Measurements from ENCODE around the gene MBLAC2.
A peak's percentile ranks its signal among the peaks of the same experiment; 100 is the strongest.

The MBLAC2 gene

DNA sequence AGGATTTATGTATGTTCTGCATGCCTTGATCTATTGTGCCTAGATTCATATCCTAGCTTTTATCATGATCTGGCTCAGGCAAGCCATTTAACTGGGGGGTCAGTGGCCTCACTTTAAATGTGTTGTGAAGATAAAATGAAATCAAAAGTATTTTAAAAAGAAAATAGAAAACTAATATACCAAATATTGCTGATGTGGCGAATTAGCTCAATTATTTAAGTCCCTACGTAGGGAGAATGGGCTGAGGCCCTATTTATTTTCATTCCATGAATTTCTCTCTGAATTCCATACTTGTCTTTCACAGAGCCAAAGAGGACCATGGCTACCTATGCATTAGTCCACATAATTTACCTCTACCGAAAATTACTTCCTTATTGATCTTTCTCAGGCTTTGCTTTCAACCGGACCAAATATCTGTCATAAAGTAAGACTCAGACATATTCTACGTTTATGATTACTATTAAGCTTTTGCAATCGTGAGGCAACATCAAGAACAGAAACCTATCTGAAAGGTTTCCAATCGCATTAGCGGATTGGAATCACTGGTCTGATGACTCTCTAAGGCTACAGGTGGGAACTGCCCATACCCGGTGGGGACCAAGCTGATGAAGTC lies 1.7 kb downstream of the MBLAC2 start:
- no peak for DNase-seq (ENCODE audit: extremely low read depth in 1 of 2, low read depth in 1 of 2)

DNA sequence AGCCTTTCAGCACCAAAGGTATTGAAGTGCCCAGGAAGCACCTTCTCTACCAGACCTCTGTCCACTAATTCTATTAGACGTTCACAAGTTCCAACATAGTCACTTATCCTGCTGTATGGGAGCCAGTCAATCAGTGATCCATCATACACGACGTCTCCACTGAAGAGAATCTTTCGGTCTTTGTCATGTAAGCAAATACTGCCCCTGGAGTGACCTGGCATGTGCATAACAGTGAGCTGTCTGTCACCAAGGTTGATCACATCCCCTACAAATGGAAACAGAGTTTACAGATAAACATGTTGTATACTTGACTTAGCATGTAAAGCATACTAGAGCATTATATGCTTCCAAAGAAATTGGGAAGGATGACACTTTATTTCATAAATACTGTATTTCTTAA lies 13.3 kb downstream of the MBLAC2 start:
- no peak for DNase-seq (ENCODE audit: extremely low read depth in 1 of 2, low read depth in 1 of 2)

DNA sequence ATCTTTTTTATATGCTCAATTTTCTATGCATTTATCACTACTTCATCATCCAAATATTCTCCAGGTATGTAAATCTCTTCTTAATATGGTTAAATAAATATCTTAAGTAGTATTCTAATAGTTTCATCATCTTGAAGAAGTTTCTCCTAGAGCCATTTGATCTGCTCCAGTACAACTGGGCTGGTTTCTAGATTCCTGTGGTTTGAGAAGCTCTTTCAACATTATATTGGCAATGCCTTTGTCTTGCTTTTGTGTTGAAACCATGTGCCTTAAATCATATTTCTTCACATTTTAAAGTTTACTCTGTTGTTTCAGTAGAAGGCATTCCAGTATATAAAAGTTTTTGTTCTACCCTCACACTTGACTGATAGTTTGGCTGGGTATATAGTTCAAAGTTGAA lies 27.6 kb downstream of the MBLAC2 start:
- no peak for DNase-seq (ENCODE audit: extremely low read depth in 1 of 2, low read depth in 1 of 2)

DNA sequence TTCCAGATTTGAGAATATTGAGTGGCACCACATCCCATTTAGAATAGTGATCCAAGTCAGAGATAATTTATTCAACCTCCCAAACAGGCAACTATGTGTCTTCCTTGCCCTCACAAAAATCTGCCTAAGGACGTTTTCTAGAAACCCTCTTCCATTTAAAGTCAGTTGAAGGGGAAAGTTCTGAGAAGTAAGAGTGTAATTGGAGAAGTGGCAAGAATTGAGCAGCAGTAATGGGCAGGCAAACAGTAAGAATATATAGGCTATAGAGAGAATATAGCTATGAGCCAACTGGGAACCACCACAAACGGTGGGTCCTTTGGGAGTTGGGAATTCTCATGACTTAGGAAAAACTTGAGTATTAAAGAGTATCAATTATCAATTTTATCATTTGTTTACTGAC lies 33.9 kb downstream of the MBLAC2 start:
- no peak for DNase-seq (ENCODE audit: extremely low read depth in 1 of 2, low read depth in 1 of 2)

DNA sequence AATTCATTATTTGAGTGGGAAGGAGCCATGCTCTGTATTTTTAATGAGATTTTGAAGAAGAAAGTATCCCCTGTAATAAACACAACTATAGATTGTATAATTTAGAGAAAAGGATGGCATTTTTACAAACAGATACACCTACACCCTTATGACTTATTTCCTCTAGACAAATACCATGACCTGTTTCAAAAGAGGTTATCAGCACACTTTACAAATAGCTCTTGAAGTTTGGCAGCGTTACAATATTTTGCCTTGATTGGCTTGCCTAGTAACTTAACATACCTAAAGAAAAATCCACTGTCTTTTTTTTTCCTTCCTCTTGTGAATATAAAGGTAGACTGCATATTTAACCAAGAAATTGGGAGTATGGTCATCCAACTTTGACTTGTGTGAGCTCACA lies 36.5 kb downstream of the MBLAC2 start:
- DNase-seq (ENCODE audit: extremely low read depth in 1 of 2, low read depth in 1 of 2), result no peak

DNA sequence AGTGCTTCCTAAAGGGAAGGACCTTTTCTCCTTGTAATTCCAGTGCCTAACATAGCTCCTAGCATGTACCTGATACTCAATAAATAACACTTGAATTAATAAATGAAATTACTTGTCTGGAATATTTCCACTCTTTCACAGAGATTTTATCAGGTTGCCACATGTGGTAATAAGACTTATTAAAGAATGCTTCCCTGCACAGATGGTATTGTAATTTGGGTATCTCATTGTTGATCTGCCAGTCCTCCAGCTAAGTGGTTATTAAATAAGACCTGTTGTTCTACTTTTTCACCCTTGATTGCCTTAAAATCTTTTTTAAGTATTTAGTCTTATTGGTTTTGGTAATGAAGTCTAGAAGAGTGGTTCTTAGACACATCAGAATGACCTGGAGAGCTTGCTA lies 36.9 kb downstream of the MBLAC2 start:
- no peak for DNase-seq (ENCODE audit: extremely low read depth in 1 of 2, low read depth in 1 of 2)

DNA sequence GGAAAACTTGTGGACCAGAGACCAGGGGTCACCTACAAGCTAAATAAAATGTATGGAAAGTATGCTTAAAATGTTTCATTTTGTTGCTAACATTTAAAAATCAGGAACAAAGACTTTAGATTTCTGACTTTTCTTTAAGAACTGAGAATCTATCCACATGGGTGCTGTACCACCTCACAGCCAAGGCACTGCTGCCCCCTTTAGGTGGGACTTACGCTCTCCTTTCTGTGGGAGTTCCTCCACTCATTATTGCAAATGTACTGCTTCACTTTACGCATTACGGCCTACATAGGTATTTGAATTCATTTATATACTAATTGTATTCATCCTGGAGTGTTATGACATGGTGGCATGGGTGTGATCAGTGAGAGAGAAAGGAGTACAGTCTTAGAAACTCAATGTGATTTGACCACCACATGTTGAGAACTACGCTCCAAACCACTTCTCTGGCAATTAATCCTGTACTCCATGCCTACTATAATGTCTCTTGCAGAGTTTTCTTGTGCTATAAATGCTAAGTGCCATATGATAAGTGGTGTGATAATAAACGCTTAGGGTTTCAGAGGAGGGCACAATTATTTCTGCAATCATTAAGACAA lies 40.4 kb downstream of the MBLAC2 start:
- DNase-seq (ENCODE audit: extremely low read depth in 1 of 2, low read depth in 1 of 2), result peak in 1 of 2 donors; percentile 23

DNA sequence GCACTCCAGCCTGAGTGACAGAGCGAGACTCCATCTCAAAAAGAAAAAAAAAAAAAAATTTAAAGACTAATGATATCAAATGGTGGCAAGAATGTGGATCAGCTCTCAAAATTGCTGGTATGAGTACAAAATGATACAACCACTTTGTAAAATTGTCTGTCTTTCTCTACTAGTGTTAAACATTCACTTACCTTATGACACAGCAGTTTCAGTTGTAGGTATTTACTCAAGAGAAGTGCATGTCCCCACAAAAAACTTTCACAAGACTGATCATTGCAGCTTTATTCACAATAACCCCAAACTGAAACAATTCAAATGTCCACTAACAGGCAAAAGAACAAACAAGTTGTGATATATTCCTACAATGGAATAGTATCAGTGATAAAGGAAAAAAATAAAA lies 50.3 kb downstream of the MBLAC2 start:
- DNase-seq (ENCODE audit: extremely low read depth in 1 of 2, low read depth in 1 of 2), result no peak

DNA sequence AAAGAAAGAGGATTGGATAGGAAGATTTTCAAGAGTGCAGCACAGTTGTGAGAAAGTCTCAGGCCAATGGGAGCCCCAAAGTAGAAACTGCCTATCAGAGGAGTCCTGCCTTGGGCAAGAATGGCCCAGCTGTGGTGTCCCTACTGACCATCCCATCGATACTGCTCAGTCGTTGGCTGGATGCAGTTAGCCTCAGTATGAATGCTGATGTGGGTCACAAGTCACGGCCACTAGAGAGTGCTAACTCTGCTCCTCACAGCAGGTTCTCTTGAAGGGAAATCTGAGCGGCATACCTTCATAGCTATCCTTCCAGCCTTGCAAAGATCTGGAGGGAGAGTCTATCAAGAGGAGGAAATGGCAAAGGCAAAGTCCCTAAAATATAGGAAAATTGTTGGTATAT lies 53.4 kb downstream of the MBLAC2 start:
- DNase-seq (ENCODE audit: extremely low read depth in 1 of 2, low read depth in 1 of 2), result no peak

DNA sequence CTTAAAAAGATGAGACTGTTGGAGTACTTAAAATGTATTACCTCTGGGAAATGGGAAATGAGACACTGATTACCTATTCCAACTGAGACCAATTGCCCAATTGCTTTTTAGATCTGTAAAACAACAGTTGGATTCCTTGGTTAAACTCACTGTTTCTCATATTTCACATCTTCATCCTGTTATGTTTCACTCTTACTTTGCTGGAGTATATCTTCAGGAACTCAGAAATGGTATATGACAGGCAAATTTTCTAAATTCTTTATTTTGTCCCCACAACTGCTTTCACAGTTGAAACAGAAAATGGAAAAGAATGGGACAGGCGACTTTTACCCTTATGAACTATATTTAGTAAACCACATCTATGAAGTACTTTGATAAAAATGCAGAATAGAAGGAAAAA lies 56.4 kb downstream of the MBLAC2 start:
- no peak for DNase-seq (ENCODE audit: extremely low read depth in 1 of 2, low read depth in 1 of 2)

DNA sequence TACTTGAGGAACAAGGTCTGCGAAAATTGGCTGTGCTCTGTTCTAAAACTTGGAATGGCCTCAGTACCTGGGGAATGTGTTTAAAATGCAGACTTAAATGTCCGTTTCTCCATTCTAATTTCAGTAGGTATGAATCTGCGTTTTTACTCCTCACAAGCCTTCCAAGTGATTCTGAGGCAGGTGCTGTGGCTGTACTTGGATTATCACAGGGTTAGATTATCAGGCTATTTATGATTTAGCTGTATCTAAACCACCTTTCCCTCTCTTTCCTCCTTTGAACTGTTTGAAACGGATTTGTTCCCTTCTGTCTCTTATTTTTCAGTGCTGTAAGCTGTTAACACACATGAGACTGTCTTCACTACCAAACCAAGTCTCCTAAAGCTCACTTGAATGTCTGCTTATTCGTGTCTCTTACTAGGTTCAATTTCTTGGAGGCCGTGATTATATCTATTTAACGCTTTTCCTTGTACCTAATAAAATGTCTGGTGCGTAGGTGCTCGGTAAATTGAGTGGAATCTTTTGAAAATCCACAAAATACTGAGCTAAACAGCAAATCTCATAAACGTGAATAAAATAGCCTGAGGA lies 64.3 kb downstream of the MBLAC2 start:
- no peak for DNase-seq (ENCODE audit: extremely low read depth in 1 of 2, low read depth in 1 of 2)

DNA sequence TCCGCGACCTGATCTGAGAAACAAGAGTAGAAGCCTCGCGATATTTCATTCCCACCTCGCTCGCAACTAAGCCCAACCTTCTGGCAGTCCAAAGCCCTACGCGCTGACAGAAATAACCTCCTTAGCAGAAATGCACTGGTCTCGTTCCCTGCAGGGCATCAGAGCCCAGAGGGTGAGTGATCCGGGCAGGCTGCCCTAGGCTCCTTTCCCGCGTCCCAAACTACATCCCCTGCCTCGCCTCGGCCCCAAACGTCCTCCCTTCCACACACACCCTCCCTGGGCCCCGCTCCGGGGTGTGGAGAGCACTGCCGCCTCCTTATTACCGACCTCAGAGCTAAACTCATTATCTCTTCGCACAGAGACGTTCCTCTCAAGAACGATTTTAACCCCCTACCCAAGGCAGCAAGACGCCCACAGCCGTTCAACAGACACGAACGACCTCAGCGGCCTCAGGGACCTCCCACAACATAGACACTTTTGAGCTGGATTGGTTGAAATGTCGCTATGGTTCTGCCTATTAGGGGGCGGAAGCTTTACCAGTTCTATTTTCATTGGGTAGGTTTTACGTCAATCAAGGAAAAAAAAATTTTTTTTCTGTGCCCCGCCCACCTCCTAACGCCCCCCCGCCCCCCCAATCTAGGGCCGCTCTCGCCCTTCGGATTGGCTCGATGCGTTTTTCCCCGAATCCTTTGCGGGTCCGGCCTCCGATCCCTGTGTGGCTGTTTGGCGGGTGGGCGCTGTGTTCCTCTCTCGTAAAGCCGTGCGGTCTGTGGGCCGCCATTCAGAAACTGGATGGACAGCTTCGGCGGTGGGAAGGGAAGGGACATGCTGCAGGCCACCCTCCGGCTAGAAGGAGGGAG lies 65.0 kb downstream of the MBLAC2 start, which contains the start of gene CETN3:
TSS of gene CETN3 (minus strand) at position 439 of the 860 bp plus-strand sequence. CDS start at position 344, 95 bp downstream.
- DNase-seq (ENCODE audit: extremely low read depth in 1 of 2, low read depth in 1 of 2), result peak; percentile 78 to 89

DNA sequence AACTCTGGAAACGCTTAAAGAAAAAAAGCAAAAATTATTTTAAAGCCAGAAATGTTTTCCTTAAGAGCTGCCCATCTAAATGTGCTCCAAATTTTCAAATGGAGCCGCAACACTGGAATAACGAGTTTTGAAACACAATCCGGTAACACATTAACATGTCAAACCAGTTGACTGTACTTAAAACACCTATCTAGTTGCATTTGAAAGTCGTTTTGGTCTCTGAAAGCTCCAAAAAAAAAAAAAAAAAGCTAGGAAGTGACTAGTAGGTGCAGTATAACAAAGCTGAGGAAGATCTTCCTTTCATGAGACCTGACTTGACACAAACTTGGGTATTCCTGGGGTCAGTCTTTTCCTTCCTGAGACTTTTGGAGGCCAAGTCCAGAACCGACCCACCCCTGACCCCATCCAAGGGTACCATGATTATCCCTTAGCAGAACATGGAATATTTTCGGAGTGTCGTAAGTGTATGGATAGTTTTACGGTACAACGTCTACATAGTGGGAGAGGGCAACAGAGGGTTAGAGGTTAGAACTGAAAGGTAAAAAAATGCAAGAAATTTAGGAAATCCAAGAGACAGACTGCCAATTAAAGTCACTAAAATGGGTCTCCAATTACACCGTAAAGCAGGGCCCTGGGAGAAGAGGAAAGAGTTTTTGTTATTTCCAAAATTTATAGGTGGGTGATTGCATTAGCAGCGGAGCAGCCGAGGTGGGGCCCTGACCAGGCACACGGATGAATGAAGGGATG lies 65.8 kb downstream of the MBLAC2 start:
- no peak for DNase-seq (ENCODE audit: extremely low read depth in 1 of 2, low read depth in 1 of 2)
